Naive B cell (primary cell): ENCODE data around the gene CHMP1B. TPM values are rescaled to one million over a fixed set of nuclear protein-coding genes. Genes with fewer than 3 reads are reported as not detected.
"Not testable (repeated sequence)": the region's sequence is repeated elsewhere in the genome, so short reads cannot be mapped to it uniquely, and the experiment has no call there.

Experiments used
- ATAC-seq, 2 donors: fragments of 150-1000 bp; cut with Tn5 transposase; 2 replicates each; pipeline ENCODE4 v1.10.0; 2021; ENCODE audit warnings: low read depth in 2 of 2, mild to moderate bottlenecking in 2 of 2, moderate library complexity in 2 of 2
- DNase-seq: peaks from one replicate; pipeline ENCODE4 v3.0.0; 2022
- H3K27ac Mint-ChIP-seq, 6 donors: one replicate each; pipeline ENCODE4 v1.8.0; 2020 to 2022; ENCODE audit warnings: mild to moderate bottlenecking in 6 of 6, mixed read lengths in 6 of 6, moderate library complexity in 5 of 6, inconsistent platforms in 2 of 6
- H3K27me3 Mint-ChIP-seq, 3 donors: one replicate each; pipeline ENCODE4 v1.8.0; 2021 to 2022; ENCODE audit warnings: mixed read lengths in 3 of 3, mild to moderate bottlenecking in 1 of 3
- H3K36me3 Mint-ChIP-seq, 2 donors: one replicate each; pipeline ENCODE4 v1.8.0; 2020 to 2022; ENCODE audit warnings: mixed read lengths in 2 of 2, inconsistent platforms in 1 of 2, mild to moderate bottlenecking in 1 of 2
- H3K4me1 Mint-ChIP-seq, 3 donors: one replicate each; pipeline ENCODE4 v1.8.0; 2020 to 2022; ENCODE audit warnings: mixed read lengths in 3 of 3, inconsistent platforms in 1 of 3, mild to moderate bottlenecking in 1 of 3, moderate library complexity in 1 of 3
- H3K4me3 Mint-ChIP-seq, 8 donors: one replicate each; pipeline ENCODE4 v1.8.0; 2020 to 2022; ENCODE audit warnings: mild to moderate bottlenecking in 8 of 8, mixed read lengths in 8 of 8, moderate library complexity in 8 of 8, inconsistent platforms in 2 of 8
- H3K9me3 Mint-ChIP-seq, 7 donors: one replicate each; pipeline ENCODE4 v1.8.0; 2020 to 2022; ENCODE audit warnings: mixed read lengths in 7 of 7, mild to moderate bottlenecking in 5 of 7, inconsistent platforms in 2 of 7, moderate library complexity in 1 of 7
- polyA plus RNA-seq, 6 donors: library from polyadenylated mRNA; unstranded; fragments of 300-500 nt; fragmentation: Illumina TruSeq; gene quantifications; one replicate each; pipeline ENCODE4 v1.2.3, GENCODE V29; 2021; ENCODE audit warnings: low read depth in 6 of 6

Gene CHMP1B
- polyA plus RNA-seq, 6 donors from 2014 or later, result 93.4 to 119 (median 101) TPM

GRCh38 chr18:11883153-11883552 is 31.9 kb downstream of the CHMP1B start:
- peak; percentile 79 for DNase-seq
- Mint-ChIP-seq H3K4me3 (peak overlapping the region in 7 of 8 donors; percentile 10 to 70 (median 46)), H3K4me1 (peaks cover 26 to 56% (median 40%) of the 10 kb centered on the region in 3 donors), H3K36me3 (peaks cover 11 to 21% of the 10 kb centered on the region in 2 donors), H3K9me3 (no peaks in the 10 kb centered on the region), H3K27me3 (no peaks in the 10 kb centered on the region), H3K27ac (peak overlapping the region; percentile 21 to 91 (median 82))
- peak; percentile 96 to 97 for ATAC-seq

DNA sequence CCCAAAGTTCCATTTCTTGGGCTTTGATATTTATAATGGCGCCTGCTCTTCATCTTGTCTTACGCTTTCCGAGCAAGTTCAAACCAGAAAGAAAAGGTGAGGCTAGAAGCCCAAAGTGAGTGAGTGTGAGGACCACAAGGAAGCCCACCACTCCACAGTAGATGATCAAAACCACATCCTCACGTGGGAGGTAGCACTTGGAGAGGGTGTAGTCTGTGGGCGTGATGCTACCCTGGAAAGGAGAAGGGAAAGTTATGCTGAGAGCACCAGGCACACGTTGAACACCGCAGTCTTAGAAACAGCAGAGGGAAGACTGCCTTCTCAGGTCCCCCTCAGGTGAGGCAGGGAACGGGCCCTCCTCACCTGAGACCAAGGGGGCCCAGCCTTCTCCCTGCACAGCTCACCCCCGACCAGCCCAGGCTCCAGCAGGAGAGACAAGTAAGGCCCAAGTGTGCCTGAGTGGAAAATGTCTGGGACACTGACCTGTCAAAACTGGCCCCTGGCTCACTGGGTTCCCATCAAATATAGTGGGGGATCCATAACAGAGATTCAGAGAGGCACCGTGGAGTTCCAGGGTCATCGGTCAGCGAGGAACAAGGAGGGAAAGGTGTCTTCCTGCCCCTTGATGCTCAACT is 33.3 kb downstream of the CHMP1B start:
- Mint-ChIP-seq H3K27me3 (no peaks in the 10 kb centered on the region), H3K4me3 (peak overlapping the region in 7 of 8 donors; percentile 9 to 83 (median 53)), H3K27ac (peak overlapping the region; percentile 81 to 96 (median 90)), H3K4me1 (peaks cover 26 to 55% (median 40%) of the 10 kb centered on the region in 3 donors), H3K36me3 (peaks cover 11 to 24% of the 10 kb centered on the region in 2 donors), H3K9me3 (no peaks in the 10 kb centered on the region)
- DNase-seq (no peak), ATAC-seq (no peak)

DNA sequence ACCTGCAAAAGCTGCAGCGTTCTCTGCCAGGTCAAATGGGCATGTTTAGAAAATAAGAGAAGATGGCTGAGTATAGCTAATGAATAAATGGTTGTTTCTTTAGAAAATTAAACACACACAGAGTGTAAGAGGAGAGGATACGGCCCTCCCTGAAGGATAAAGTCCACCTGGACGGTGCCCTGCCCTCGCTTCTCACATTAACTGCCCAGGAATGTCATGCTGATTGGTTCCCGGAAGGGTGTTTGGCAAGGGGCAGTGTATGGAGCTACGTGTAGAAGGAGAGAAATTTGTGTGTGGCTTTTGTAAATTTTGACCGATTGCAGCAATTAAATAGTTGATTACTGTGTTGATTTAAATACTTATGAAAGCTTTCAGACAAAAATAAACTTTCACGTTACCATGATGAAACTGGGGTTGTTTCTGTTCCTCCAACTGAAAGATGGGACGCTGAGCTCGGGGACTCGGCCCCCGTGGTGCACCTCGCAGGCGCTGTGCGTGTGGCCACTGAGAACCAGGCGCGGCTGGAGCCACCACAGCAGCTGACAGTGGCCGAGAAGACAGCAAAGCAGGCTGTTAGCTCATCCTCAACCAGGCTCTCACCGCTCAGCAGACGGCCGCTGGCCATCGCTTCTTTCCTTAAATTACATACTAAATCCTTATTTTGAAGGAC is 34.2 kb downstream of the CHMP1B start:
- no peak for DNase-seq

DNA sequence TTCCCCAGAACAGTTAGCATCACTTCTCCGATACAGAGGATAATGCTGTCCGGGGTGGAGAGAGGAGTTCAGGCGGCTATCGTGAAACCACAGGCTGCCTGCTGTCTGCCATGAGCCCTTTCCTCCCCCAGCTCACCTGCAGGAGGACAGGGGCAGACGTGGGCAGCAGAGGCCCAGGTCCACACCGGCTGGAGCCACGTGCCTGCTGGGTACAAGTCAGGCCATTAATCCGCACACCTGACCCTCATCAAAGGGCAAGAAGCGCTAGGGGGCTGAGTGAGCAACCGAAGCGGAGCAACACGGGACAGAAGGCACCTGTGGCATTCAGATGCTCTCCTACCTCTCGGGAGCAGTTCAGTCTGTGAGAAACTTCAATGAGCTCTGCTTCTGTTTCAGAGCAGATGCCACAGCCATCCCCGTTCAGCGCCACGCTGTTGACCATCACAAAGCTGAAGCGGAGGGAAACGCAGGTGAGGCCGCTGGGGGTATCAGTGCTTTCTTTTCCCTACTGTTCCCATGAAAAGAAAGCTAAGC is 35.4 kb downstream of the CHMP1B start:
- Mint-ChIP-seq H3K4me3 (no peak overlapping the region), H3K4me1 (peaks cover 20 to 41% (median 28%) of the 10 kb centered on the region in 3 donors), H3K27me3 (no peaks in the 10 kb centered on the region), H3K27ac (peak overlapping the region in 1 of 6 donors; percentile 11), H3K36me3 (peaks cover 11 to 29% of the 10 kb centered on the region in 2 donors), H3K9me3 (no peaks in the 10 kb centered on the region)
- ATAC-seq (no peak), DNase-seq (no peak)

More for the DNA sequence above, 34.2 kb downstream of the CHMP1B start:
- peak overlapping the region in 1 of 8 donors; percentile 25 for H3K4me3 Mint-ChIP-seq
- ATAC-seq, result no peak
- H3K9me3 Mint-ChIP-seq, result no peaks in the 10 kb centered on the region
- H3K36me3 Mint-ChIP-seq, result peaks cover 11 to 25% of the 10 kb centered on the region in 2 donors
- peak overlapping the region in 5 of 6 donors; percentile 11 to 90 (median 81) for H3K27ac Mint-ChIP-seq
- no peaks in the 10 kb centered on the region for H3K27me3 Mint-ChIP-seq
- peaks cover 26 to 52% (median 40%) of the 10 kb centered on the region in 3 donors for H3K4me1 Mint-ChIP-seq

- Mint-ChIP-seq H3K4me1 (peaks cover 16 to 33% (median 27%) of the 10 kb centered on the region in 3 donors), H3K9me3 (no peaks in the 10 kb centered on the region), H3K27ac (peak overlapping the region in 3 of 6 donors; percentile 24 to 91 (median 32)), H3K27me3 (no peaks in the 10 kb centered on the region), H3K36me3 (peaks cover 11 to 29% of the 10 kb centered on the region in 2 donors), H3K4me3 (no peak overlapping the region)
- ATAC-seq, result no peak
- DNase-seq, result no peak
Observed at GRCh38 chr18:11887328-11888128, 36.3 kb downstream of the CHMP1B start.

- peak overlapping the region in 1 of 6 donors; percentile 29 for H3K27ac Mint-ChIP-seq
- no peaks in the 10 kb centered on the region for H3K9me3 Mint-ChIP-seq
- peaks cover 21 to 30% of the 10 kb centered on the region in 2 donors for H3K36me3 Mint-ChIP-seq
- no peak overlapping the region for H3K4me3 Mint-ChIP-seq
- H3K4me1 Mint-ChIP-seq, result peaks cover 12 to 28% (median 20%) of the 10 kb centered on the region in 3 donors
- DNase-seq, result no peak
- no peak for ATAC-seq
- H3K27me3 Mint-ChIP-seq, result no peaks in the 10 kb centered on the region
Observed at GRCh38 chr18:11888726-11889125, 37.5 kb downstream of the CHMP1B start.

- no peak for DNase-seq
- no peak overlapping the region for H3K27ac Mint-ChIP-seq
- no peaks in the 10 kb centered on the region for H3K9me3 Mint-ChIP-seq
- H3K36me3 Mint-ChIP-seq, result peaks cover 23 to 31% of the 10 kb centered on the region in 2 donors
- H3K4me3 Mint-ChIP-seq, result no peak overlapping the region
- peaks cover 14 to 27% (median 19%) of the 10 kb centered on the region in 3 donors for H3K4me1 Mint-ChIP-seq
- no peaks in the 10 kb centered on the region for H3K27me3 Mint-ChIP-seq
- no peak for ATAC-seq
Observed at GRCh38 chr18:11889284-11889683, 38.1 kb downstream of the CHMP1B start.

DNA sequence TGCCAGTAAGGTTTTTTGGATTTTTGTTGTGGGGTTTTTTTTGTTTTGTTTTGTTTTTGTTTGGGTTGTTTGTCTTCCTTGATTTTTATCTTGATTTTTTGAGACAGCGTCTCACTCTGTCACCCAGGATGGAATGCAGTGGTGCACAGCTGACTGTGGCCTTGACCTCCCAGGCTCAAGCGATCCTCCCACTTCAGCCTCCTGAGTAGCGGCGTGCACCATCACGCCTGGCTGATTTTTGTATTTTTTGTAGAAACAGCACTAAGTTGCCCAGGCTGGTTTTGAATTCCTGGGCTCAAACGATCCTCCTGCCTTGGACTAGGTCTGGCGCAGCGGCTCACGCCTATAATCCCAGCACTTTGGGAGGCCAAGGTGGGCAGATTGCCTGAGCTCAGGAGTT is 40.5 kb downstream of the CHMP1B start:
- H3K9me3 Mint-ChIP-seq, result no peaks in the 10 kb centered on the region
- ATAC-seq (no peak), DNase-seq (no peak)
- H3K27me3 Mint-ChIP-seq, result no peaks in the 10 kb centered on the region
- peaks cover 23 to 28% of the 10 kb centered on the region in 2 donors for H3K36me3 Mint-ChIP-seq
- peak overlapping the region in 1 of 6 donors; percentile 80 for H3K27ac Mint-ChIP-seq
- peaks cover 8 to 19% (median 9%) of the 10 kb centered on the region in 3 donors for H3K4me1 Mint-ChIP-seq
- H3K4me3 Mint-ChIP-seq, result no peak overlapping the region

GRCh38 chr18:11892438-11892837 is 41.2 kb downstream of the CHMP1B start:
- not testable (repeated sequence) for H3K27ac Mint-ChIP-seq, H3K4me3 Mint-ChIP-seq, DNase-seq, ATAC-seq, H3K9me3 Mint-ChIP-seq, H3K27me3 Mint-ChIP-seq
- Mint-ChIP-seq H3K4me1 (peaks cover 8 to 19% (median 9%) of the 10 kb centered on the region in 3 donors), H3K36me3 (peaks cover 23 to 28% of the 10 kb centered on the region in 2 donors)

DNA sequence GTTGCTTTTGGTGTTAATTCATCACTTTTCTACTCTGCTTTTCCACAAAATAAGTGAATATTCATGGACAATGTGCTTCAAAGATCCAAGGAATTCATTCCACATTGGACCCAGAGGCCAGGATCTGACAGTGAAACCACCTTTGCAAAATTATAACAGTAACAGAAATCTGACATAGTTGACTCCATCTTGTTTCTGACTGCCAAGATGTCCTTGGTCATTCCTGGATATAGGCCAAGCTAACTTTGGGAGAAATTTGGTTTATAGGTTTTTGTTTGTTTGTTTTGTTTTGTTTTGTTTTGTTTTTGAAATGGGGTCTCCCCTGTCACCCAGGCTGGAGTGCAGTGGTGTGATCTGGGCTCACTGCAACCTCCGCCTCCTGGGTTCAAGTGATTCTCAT is 46.6 kb downstream of the CHMP1B start:
- no peak for DNase-seq
- Mint-ChIP-seq H3K9me3 (no peaks in the 10 kb centered on the region), H3K27ac (no peak overlapping the region), H3K4me1 (peaks cover 9 to 22% (median 12%) of the 10 kb centered on the region in 3 donors), H3K27me3 (no peaks in the 10 kb centered on the region), H3K4me3 (no peak overlapping the region), H3K36me3 (peaks cover 17 to 23% of the 10 kb centered on the region in 2 donors)
- ATAC-seq, result no peak

DNA sequence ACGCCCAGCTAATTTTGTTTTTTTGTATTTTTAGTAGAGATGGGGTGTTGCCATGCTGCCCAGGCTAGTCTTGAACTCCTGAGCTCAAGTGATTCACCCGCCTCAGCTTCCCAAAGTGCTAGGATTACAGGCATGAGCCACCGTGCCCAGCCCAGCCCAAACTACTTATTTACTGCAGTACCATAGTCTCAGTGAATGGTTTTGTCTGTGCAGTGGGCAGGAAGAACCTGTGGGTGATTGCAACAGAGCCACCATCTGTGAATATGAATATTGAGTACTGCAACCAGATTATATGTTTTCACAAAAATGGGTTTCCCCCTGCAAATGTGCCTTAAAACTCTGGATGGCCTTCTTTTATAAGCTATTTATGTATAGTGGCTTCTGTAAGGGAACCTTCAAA is 47.9 kb downstream of the CHMP1B start:
- ATAC-seq (no peak), DNase-seq (no peak)
- no peaks in the 10 kb centered on the region for H3K9me3 Mint-ChIP-seq
- H3K36me3 Mint-ChIP-seq, result peaks cover 13 to 16% of the 10 kb centered on the region in 2 donors
- no peak overlapping the region for H3K4me3 Mint-ChIP-seq
- no peak overlapping the region for H3K27ac Mint-ChIP-seq
- H3K4me1 Mint-ChIP-seq, result peaks cover 4 to 14% (median 5%) of the 10 kb centered on the region in 3 donors
- H3K27me3 Mint-ChIP-seq, result no peaks in the 10 kb centered on the region

DNA sequence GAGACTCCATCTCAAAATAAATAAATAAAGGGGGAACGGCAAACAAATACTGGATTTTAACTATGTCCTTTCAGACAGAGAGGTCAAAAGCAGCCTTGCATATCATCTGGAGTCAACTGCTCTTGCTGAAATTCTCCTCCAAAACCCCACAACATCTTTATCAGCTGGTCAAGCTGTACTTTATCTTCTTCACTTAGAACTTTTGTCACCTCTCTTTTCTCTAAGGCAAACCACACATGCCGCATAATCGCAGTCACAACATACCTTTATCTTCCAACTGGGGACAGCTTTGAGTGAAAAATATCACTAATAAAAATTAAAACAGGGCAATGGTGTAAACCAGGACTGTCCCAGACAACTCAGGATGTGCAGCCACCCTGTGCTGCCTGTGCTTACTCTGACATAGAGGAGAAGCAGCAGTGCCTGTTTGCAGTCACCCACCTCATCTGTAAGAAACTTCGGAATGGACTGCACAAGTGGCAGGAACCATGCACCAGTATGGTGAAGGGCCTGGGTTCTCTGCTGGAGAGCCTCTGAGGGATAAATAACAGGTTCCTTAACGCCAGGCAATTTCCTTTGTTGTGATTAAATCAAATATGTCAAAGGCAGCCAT is 50.7 kb downstream of the CHMP1B start:
- no peak overlapping the region for H3K4me3 Mint-ChIP-seq
- peaks cover 13 to 16% of the 10 kb centered on the region in 2 donors for H3K36me3 Mint-ChIP-seq
- ATAC-seq, result no peak
- H3K9me3 Mint-ChIP-seq, result no peaks in the 10 kb centered on the region
- no peaks in the 10 kb centered on the region for H3K27me3 Mint-ChIP-seq
- H3K4me1 Mint-ChIP-seq, result peaks cover 4 to 12% (median 6%) of the 10 kb centered on the region in 3 donors
- H3K27ac Mint-ChIP-seq, result peak overlapping the region in 2 of 6 donors; percentile 21 to 59
- DNase-seq, result no peak
